HEK293T (cell line): Measurements from ENCODE around the gene MRPS10.

ENCODE experiments used
- NFRKB ChIP-seq: fragments of 450-650 bp; IDR thresholded peaks from 2 replicates; pipeline ENCODE4 v1.6.1; 2016; ENCODE audit warnings: mild to moderate bottlenecking, moderate library complexity
- TARDBP ChIP-seq: fragments of 450-650 bp; IDR thresholded peaks from 2 replicates; pipeline ENCODE4 v1.6.1; 2016
- TF ChIP-seq, protein P1 (sequence below): fragments of 450-650 bp; IDR thresholded peaks from 2 replicates; pipeline ENCODE4 v1.6.1; 2016

DNA sequence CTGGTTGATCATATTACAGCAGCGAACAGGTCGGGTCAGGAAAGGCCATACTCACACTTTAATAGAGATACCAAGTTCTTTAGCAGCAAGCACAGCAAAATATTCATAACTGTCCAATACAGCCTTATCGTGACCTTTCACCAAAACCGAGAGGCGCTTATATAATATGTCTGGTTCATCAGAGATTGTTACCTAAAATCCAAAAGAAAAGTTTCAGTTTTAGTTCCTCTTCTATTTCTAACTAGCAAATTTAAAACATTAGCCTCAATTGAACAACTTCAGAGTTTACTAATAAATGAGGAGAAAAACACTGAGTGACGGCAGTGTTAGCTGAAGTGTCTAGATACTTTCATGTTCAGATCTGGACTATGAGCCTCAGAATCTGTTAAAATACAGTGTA lies 5.9 kb downstream of the MRPS10 start:
- TF ChIP-seq TARDBP (no peak), NFRKB (no peak)
- TF ChIP-seq, protein P1, sequence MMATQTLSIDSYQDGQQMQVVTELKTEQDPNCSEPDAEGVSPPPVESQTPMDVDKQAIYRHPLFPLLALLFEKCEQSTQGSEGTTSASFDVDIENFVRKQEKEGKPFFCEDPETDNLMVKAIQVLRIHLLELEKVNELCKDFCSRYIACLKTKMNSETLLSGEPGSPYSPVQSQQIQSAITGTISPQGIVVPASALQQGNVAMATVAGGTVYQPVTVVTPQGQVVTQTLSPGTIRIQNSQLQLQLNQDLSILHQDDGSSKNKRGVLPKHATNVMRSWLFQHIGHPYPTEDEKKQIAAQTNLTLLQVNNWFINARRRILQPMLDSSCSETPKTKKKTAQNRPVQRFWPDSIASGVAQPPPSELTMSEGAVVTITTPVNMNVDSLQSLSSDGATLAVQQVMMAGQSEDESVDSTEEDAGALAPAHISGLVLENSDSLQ = no peak
